Dermis blood vessel endothelial cell (primary cell): Measurements from ENCODE around the gene STX16. TPM values are rescaled to one million over a fixed set of nuclear protein-coding genes. Genes with fewer than 3 reads are reported as not detected.
A peak's percentile ranks its signal among the peaks of the same experiment; 100 is the strongest.

Source experiments
- DNase-seq: peaks from one replicate; pipeline ENCODE4 v3.0.0; 2010
- total RNA-seq: library from RNA; depleted of rRNA; stranded (reverse); fragments of >200 nt; gene quantifications from 2 replicates; pipeline ENCODE4 v1.2.3, GENCODE V29; 2014

STX16 gene
- total RNA-seq, 1 donor from 2014 or later, result 36.4 TPM

DNA sequence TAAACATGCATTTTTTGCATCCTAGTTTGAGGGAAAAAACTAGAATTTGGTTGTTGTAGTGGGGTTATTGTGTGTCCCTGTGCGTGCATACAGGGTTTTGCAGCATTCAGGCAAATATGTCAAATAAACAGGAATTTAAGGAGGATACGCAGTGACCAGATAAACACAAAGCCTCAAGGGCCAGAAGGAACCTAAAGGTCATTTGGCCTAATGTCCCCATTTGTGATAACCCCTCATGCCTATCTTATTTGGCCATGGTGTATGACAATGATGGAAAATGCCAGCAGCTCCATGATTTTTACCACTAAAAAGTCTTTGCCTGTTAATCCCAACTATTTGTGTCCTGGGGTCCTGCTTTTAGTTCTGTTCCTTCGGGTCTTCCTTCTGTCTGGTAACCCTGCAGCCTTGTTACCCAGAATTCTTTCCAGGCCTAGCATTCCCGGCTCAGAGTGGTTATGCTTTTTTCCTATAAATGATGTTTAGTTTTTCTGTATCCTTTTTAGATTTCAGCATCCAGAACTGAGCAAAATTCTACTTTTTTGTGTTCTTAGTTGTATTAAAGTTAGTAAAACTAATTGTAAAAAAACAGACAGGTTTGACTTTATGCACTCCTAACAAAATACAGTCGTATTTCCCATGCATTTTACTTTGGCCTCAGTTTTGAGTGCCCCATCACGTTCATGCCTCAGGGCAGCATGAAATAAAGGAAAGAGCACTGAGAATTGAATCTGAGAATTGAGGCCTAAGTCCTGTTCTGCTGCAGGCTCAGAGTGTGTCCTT is 4.4 kb downstream of the STX16 start:
- no peak for DNase-seq

GRCh38 chr20:58656831-58657230 is 5.7 kb downstream of the STX16 start:
- no peak for DNase-seq

DNA sequence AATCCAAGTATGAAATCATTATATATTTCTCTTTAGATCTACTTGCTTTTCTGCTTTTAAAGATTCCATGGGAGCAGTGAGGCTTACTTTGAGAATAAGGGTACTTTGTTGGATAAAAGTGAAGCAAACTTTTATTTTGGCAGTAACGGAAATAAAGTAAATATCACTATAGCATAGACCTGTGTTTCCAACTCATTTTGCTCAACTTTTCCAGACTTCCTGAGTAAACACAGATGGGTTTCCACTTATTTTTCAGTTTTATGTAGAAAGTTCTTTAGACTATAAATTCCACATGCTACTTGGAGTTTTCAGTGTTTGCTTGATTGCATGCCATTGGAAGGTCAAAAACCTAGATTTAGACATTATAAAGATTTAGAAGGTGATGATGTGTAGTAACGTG is 6.2 kb downstream of the STX16 start:
- DNase-seq, result no peak

GRCh38 chr20:58657986-58658385 is 6.9 kb downstream of the STX16 start:
- DNase-seq, result no peak

GRCh38 chr20:58658760-58659159 is 7.7 kb downstream of the STX16 start:
- DNase-seq, result no peak

GRCh38 chr20:58659841-58660240 is 8.8 kb downstream of the STX16 start:
- peak; percentile 33 for DNase-seq

- DNase-seq, result no peak
Measured at GRCh38 chr20:58660855-58661597, 9.9 kb downstream of the STX16 start.

GRCh38 chr20:58661598-58662473 is 10.8 kb downstream of the STX16 start:
- DNase-seq, result peak; percentile 33

GRCh38 chr20:58664331-58664730 is 13.2 kb downstream of the STX16 start:
- DNase-seq, result no peak

- DNase-seq, result no peak
Measured at GRCh38 chr20:58664883-58665282, 13.8 kb downstream of the STX16 start.

DNA sequence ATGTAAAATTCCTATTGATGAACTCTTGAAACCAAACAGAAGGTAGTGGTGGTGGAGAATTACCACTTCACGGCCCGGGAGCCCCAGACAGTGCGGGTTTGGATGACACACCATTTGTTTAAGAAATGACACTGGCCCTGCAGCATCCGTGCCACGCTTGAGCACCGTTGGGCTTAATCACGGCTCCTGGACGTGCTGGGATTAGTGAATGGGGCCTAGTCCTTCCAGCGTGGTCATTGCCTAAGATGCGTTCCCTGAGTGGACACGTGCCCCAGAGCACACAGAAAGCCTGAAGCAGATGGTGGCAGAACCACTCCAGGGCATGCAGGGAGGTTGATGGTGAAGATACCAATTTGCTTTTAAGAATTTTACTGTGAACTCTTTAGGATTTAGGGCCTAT is 14.5 kb downstream of the STX16 start:
- DNase-seq, result no peak

DNA sequence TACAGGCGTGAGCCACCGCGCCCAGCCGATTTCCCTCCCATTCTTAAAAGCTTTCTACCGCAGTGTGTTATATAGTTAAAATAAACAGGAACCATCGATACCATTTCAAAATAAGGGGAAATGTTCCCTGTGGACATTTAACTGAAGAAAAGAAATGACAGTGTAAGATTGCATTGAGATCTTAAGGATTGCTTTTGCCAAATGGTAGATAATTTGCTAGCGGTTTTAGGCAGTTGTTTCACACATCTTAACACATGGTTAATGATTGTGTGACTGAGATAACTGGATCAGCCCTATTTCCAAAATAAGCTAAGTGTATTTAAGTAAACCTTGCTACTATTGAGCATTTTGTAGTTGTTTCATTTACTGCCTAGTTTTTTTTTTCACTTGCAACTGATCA is 15.6 kb downstream of the STX16 start:
- no peak for DNase-seq

DNA sequence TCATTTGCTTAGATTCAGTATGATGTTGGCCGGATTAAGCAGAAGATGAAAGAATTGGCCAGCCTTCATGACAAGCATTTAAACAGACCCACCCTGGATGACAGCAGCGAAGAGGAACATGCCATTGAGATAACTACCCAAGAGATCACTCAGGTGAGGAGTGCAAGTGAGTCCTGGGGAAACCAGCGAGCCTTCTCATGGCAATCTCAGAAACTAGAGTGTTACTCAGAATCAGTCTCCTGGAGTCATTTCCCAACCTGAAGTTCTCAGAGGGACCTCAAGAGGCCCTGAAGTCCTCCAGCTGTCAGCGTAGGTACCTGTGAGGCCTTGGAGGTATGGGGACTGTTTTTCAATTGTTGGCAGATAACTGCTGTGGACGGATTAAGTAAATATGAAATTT is 16.9 kb downstream of the STX16 start:
- no peak for DNase-seq

GRCh38 chr20:58668901-58669286 is 17.8 kb downstream of the STX16 start:
- DNase-seq, result no peak

- DNase-seq, result no peak
Measured at GRCh38 chr20:58669287-58670006, 18.4 kb downstream of the STX16 start.

- no peak for DNase-seq
Measured at GRCh38 chr20:58670102-58670501, 19.0 kb downstream of the STX16 start.

DNA sequence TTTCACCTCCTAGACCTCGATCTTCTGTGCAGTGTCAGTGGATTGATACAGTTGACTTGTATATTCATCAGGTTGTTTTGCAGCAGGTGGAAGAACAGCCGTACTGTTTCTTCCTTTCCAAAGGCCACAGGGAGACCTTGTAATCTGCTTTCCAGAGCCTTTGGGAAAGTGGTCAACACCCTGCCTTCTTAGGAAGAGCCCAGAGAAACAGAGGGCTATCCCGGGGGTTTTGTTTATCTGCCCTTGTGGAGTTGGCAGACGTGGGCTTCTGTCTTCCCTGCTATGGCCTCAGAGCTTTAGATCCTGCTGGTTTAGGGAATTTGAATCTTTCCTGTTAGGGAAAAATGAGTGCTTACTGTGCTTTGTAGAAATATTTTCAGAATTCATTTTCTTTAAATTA is 19.6 kb downstream of the STX16 start:
- no peak for DNase-seq

DNA sequence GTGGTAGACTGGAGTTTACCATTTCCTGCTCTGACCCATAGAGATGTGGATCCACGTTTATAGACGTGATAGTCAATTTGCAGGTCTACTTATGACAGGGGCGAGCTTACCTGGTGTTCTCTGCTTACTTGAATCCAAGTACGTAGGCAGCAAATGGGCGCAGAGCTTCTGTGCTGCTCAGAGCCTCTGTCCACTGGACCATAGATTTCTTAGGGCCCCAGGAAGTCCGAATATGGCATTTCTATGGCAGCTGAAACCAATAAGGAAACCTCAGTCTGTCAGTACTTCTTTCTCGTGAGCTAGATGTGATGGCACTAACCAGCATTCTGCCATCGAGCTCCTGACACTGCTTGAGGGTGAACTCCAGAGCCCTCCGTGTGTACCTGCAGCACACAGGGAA is 22.0 kb downstream of the STX16 start:
- no peak for DNase-seq

DNA sequence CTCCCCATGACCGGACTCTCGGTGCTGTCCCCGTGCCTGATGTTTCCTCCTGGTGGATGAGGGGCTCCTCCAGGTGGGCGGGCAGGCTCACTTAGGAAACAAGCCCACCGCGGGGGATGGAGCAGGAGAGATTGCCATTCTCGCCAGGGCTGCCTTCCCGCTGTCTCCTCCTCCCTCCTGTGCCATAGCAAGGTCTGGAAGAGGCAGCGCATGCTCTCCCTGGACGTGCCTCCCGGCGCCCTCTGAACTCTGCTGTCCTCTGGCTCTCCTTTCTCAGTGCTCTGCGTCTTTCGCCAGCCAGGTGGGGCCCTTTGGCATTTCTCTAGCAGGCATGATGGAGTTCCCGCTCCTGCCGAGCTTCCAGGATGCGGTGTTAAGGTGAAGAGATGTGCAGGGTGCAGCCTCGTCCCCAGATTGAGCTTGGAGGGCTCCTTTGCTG is 24.1 kb downstream of the STX16 start:
- DNase-seq, result no peak

- no peak for DNase-seq
Measured at GRCh38 chr20:58675641-58676040, 24.6 kb downstream of the STX16 start.

- no peak for DNase-seq
Measured at GRCh38 chr20:58676161-58676560, 25.1 kb downstream of the STX16 start.

- no peak for DNase-seq
Measured at GRCh38 chr20:58677079-58677604, 26.1 kb downstream of the STX16 start.
